Germinal center (tissue), 1 donor: ENCODE results near the gene DNTTIP2.
"Not testable (repeated sequence)": the region's sequence is repeated elsewhere in the genome, so short reads cannot be mapped to it uniquely, and the experiment has no call there.

Experiments used
- DNase-seq: peaks from one replicate; pipeline ENCODE4 v3.0.0; 2012; ENCODE audit warnings: mixed read lengths, low spot score

The DNTTIP2 gene

DNA sequence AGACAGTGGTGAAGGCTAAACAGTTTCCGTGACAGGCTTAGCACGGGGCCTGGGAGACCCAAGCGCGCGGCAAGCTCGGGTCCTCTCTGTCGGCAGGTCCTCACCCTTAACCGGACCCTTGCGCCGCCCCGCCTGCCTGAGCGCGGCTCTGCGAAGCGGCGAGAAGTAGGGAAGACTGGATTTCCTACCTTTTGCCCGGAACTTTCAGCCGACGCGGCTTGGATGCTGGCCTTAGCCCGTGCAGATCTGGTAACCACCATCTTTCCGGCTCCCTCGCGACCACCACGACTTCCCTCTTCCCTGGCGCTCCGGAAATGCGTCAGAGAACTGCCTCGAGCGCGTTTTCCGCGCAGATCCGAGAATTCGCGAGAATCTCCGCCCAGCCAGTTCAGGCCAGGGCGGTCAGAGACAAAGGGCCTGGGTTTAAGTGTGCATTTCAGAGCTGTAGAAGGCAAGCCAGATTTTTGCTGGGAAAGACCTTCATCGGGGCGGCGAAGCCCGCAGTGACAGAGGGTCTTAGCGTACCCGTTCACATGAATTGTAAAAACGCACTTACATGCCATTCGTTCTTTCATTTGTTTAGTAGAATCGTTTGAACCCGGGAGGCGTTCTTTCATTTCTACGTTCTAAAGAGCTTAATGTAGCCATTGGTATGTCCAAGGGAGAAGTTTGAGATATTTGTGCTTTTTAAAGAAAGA is at the start of gene DNTTIP2:
TSS of gene DNTTIP2 (minus strand) at position 318 of the 698 bp plus-strand sequence. CDS start at position 260, 58 bp downstream.
- peak; percentile 90 for DNase-seq

DNA sequence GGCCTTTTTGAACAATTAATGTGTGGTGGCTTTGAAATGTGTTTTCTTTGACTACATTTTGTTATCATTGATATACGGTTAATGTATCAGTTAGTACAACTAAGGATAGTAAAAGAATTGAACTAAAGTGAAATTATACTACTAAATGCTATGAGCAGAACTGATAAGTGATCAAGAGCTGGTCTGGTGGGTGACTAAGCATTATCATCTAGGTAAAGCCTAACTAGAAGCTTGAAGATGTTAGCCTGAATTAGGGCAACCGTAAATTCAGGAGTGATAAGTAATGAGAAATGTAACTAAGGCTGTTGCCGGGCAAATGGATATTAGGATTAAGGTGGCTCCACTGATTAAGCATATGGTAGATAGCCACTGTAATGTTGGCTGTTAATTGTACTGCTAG is 46.2 kb upstream of the DNTTIP2 start:
- DNase-seq, result no peak

DNA sequence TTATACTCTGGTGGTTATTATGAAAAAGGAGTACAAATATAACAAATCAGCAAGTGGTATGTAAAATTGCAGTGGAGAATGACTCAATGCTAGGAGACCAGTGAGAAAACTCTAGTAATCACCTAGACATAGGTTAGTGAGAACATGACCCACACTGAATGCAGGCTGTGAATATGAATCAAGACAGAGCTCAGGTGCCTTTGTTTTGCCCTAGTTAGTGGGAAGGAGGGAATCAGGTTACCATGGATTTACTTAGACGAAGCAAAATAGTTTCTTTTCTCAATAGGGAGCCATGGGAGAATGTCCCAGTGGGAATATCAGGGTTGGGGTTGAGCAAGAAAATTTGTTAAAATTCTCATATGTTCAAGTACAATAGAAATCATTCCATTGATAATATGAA is 40.8 kb upstream of the DNTTIP2 start:
- DNase-seq, result no peak

- DNase-seq, result no peak
Measured at GRCh38 chr1:93917302-93917701, 38.3 kb upstream of the DNTTIP2 start.

GRCh38 chr1:93910880-93911279 is 31.9 kb upstream of the DNTTIP2 start:
- not testable (repeated sequence) for DNase-seq

- no peak for DNase-seq
Measured at GRCh38 chr1:93910305-93910704, 31.3 kb upstream of the DNTTIP2 start.

- peak; percentile 91 for DNase-seq
Measured at GRCh38 chr1:93909146-93910050, 30.4 kb upstream of the DNTTIP2 start, which contains the start of gene GCLM. Gene GCLM (minus strand): TSS chr1:93909430. CDS start chr1:93909163, 267 bp downstream.

GRCh38 chr1:93908394-93909145 is 29.6 kb upstream of the DNTTIP2 start:
- DNase-seq, result peak; percentile 60

DNA sequence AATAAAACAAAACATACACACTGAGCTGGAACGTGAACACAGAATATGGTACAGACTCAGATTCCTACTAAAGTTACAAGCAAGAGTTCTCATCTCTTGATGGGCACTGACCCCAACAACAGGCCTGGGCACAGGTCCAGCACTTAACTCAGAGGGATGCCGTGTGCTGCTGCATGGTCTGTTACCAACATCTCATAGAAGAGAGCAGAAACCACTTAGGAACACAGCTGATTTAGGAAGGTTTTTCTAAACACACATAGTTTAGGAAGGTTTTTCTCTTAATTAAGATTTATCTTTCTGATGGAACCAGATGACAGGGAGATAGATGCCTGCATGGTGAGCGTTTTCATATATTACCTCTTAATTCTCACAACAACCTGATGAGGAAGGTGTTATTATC is 28.7 kb upstream of the DNTTIP2 start:
- no peak for DNase-seq

DNA sequence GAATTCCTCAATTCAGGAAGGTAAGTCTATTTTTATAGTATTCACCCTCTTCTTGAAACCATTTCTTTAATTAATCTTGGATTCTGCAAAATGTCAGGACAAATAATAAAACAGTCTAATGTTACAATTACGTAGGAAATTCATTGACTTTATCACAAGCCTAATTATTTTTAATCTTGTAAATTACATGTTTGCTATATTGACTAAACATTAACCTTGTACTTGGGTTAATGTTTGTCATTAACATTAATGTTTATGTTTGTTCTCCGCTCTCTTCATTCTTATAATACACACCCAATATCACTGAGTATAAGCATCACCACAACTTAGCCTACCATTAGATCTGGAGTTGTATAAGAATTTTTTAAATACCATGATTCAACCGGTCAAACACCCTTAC is 27.5 kb upstream of the DNTTIP2 start:
- no peak for DNase-seq

DNA sequence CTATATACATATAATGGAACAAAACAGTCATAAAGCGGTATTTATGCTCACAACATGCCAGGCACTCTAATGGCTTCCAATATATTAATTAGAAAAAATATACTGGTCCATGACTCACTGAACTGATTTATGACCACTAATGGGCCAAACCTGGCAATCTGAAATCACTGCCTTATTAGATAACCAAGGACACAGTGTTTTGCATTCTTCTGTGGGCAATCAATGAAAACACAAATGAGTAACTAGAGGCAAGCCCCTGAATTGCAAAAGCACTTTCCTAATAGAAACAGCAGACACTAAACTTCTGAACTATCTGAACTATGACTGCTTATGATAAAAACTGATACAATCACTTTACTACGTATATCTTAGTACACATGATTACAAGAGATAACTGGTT is 26.7 kb upstream of the DNTTIP2 start:
- no peak for DNase-seq

- DNase-seq, result no peak
Measured at GRCh38 chr1:93905051-93905450, 26.0 kb upstream of the DNTTIP2 start.

DNA sequence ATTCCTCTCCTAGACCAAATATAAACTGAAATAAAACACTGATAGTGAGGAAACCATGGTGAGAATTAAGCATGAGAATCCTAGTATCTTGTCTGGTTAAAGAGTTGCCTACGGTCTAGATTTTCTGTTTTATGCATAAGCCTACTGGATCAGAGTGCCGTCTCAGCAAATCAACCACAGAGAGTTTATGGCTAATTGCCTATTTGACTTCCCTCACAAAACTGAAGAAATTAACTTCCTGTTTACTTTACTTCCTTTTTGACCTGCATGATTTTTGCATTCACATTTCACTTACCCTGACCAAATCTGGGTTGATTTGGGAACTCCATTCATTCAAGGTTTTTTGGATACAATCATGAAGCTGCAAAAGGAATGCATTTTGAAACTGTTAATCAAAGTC is 25.2 kb upstream of the DNTTIP2 start:
- peak; percentile 41 for DNase-seq

- no peak for DNase-seq
Measured at GRCh38 chr1:93900723-93901504, 21.9 kb upstream of the DNTTIP2 start.

GRCh38 chr1:93899543-93900207 is 20.7 kb upstream of the DNTTIP2 start:
- DNase-seq, result no peak

GRCh38 chr1:93888900-93889299 is 9.9 kb upstream of the DNTTIP2 start:
- DNase-seq, result no peak

- no peak for DNase-seq
Measured at GRCh38 chr1:93882269-93882668, 3.3 kb upstream of the DNTTIP2 start.

DNA sequence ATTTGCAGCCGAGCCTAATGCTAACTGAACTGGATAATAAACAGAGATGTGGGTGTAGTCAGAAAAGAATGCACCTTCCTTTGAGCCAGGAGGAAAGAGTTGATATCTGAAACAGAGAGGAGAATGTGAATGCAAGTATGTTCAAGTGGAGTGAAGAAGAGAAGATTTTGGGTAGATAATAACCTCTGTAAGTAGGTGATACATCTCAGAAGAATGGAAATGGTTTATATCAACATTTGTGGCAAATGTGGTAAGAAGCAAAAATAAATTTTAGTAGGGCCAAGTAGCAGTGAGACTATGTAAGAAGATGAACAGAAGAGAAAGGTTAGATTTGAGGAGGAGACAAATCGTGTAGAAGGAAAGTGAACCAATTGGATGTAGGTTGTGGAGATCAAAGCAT is 1.7 kb upstream of the DNTTIP2 start:
- DNase-seq, result no peak

DNA sequence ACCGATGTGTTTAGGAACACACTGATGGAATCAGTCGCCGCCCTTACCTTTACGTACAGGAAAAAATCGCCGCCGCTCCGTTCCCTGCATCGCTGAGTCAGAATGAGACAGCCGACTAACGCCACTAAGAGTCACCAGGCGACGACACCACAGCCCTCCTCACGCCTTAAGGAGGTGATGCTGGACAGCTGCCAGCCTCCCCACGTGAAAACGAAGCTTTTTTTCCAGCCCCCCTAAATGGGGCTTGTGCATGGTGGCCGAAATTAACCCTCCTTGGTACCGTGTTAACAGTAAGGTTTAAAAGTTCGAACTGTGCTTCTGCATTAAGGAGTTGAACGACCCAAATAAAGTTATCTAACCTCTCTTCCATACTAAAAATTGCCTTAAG is 511 bp downstream of the DNTTIP2 start:
- peak; percentile 46 for DNase-seq

DNA sequence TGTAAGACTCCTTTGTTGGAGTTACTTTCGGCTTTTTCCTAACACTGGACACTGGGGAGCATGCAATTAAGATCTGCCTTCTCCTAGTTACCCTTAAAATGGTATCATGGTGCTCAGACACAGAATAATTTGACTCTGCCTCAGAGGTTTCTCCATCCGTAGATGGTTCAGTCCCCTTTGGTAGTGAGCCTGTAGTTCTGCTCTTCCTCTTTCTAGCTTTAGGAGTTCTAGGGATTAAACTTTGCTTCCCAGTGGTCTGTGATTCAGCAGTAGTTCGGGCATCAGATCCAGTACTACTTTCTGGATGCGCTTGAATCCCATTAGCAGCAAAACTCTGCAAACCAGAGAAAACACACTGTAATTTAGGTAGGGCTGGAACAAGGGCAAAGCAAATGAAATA is 1.5 kb downstream of the DNTTIP2 start:
- no peak for DNase-seq

- DNase-seq, result no peak
Measured at GRCh38 chr1:93876244-93876643, 2.8 kb downstream of the DNTTIP2 start.
